Brain microvascular endothelial cell (primary cell): ENCODE results near the gene LAIR1.

ENCODE experiments used
- DNase-seq: peaks from one replicate; pipeline ENCODE4 v3.0.0-alpha.2; 2020
- H3K27ac ChIP-seq: fragments of 250-450 bp; sonication (Bioruptor Pico); 2 replicates; pipeline ENCODE4 v1.5.1; 2020; ENCODE audit warnings: mild to moderate bottlenecking, moderate library complexity
- H3K27me3 ChIP-seq: fragments of 250-450 bp; sonication (Bioruptor Pico); replicated peaks from 2 replicates; pipeline ENCODE4 v1.5.1; 2020; ENCODE audit warnings: mild to moderate bottlenecking
- H3K36me3 ChIP-seq: fragments of 250-450 bp; sonication (Bioruptor Pico); replicated peaks from 2 replicates; pipeline ENCODE4 v1.5.1; 2020; ENCODE audit warnings: mild to moderate bottlenecking
- H3K4me3 ChIP-seq: 2 replicates; pipeline ENCODE4 v1.5.1; 2011; ENCODE audit warnings: low read depth, mild to moderate bottlenecking, control low read depth, low read length, moderate library complexity
- CTCF ChIP-seq: IDR thresholded peaks from 2 replicates; pipeline ENCODE4 v1.5.1; 2011; ENCODE audit warnings: low read depth, mild to moderate bottlenecking, moderate library complexity, low read length, control low read depth, inconsistent platforms; ENCODE audit errors: missing control alignments
- in situ Hi-C: cut with HindIII; loops from 2 replicates; pipeline ENCODE4 v1.10.0; 2017; ENCODE audit warnings: low sequenced_read_pairs, low pct_ligation_motif_present

LAIR1 gene

GRCh38 chr19:54393381-54393780 lies 28.6 kb upstream of the LAIR1 start:
- Histone ChIP-seq H3K27me3 (no peaks in the 10 kb centered on the region), H3K36me3 (no peaks in the 10 kb centered on the region), H3K27ac (no peak overlapping the region), H3K4me3 (no peak overlapping the region)
- in situ Hi-C loops, result no loop called here
- no peak for DNase-seq
- no peak for TF ChIP-seq CTCF

- no peaks in the 10 kb centered on the region for H3K36me3 ChIP-seq
- H3K27me3 ChIP-seq, result no peaks in the 10 kb centered on the region
- TF ChIP-seq CTCF, result no peak
- no peak overlapping the region for H3K27ac ChIP-seq
- in situ Hi-C loops, result no loop called here
- no peak for DNase-seq
- no peak overlapping the region for H3K4me3 ChIP-seq
Observed at GRCh38 chr19:54392105-54392504, 27.4 kb upstream of the LAIR1 start.

- no peak overlapping the region for H3K27ac ChIP-seq
- no peak overlapping the region for H3K4me3 ChIP-seq
- no peaks in the 10 kb centered on the region for H3K36me3 ChIP-seq
- peak; percentile 18 for TF ChIP-seq CTCF
- in situ Hi-C loops, result no loop called here
- H3K27me3 ChIP-seq, result no peaks in the 10 kb centered on the region
- peak; percentile 4 for DNase-seq
Observed at GRCh38 chr19:54391589-54392061, 26.9 kb upstream of the LAIR1 start.

- no peaks in the 10 kb centered on the region for H3K36me3 ChIP-seq
- in situ Hi-C loops, result no loop called here
- peak; percentile 80 for TF ChIP-seq CTCF
- no peak overlapping the region for H3K4me3 ChIP-seq
- no peak overlapping the region for H3K27ac ChIP-seq
- DNase-seq, result peak; percentile 26
- no peaks in the 10 kb centered on the region for H3K27me3 ChIP-seq
Observed at GRCh38 chr19:54390942-54391577, 26.3 kb upstream of the LAIR1 start.

GRCh38 chr19:54389553-54389952 lies 24.8 kb upstream of the LAIR1 start:
- Histone ChIP-seq H3K27me3 (no peaks in the 10 kb centered on the region), H3K36me3 (no peaks in the 10 kb centered on the region), H3K4me3 (no peak overlapping the region), H3K27ac (no peak overlapping the region)
- TF ChIP-seq CTCF, result no peak
- in situ Hi-C loops, result no loop called here
- DNase-seq, result no peak

GRCh38 chr19:54388802-54389139 lies 24.0 kb upstream of the LAIR1 start:
- Histone ChIP-seq H3K27ac (no peak overlapping the region), H3K36me3 (no peaks in the 10 kb centered on the region), H3K4me3 (no peak overlapping the region), H3K27me3 (no peaks in the 10 kb centered on the region)
- in situ Hi-C loops, result no loop called here
- no peak for TF ChIP-seq CTCF
- DNase-seq, result no peak
